Ascending aorta (tissue), 2 donors: ENCODE results near the gene ZNF423. TPM values are rescaled to one million over a fixed set of nuclear protein-coding genes. Genes with fewer than 3 reads are reported as not detected.
A peak's percentile ranks its signal among the peaks of the same experiment; 100 is the strongest.

Experiments
- DNase-seq, 2 donors: peaks; one replicate each; pipeline ENCODE4 v3.0.0-alpha.2; 2019; ENCODE audit warnings: low spot score in 2 of 2
- H3K27ac ChIP-seq, 2 donors: fragments of 200-600 bp; sonication (generic); one replicate each; pipeline ENCODE4 v1.5.1; 2016 to 2017; ENCODE audit warnings: mild to moderate bottlenecking in 1 of 2
- H3K27me3 ChIP-seq: fragments of 200-600 bp; sonication (generic); one replicate; pipeline ENCODE4 v1.5.1; 2017
- H3K36me3 ChIP-seq, 2 donors: fragments of 200-600 bp; sonication (generic); one replicate each; pipeline ENCODE4 v1.5.1; 2016
- H3K4me1 ChIP-seq, 2 donors: fragments of 200-600 bp; sonication (generic); one replicate each; pipeline ENCODE4 v1.5.1; 2016 to 2017; ENCODE audit warnings: mild to moderate bottlenecking in 1 of 2
- H3K4me3 ChIP-seq, 2 donors: fragments of 200-600 bp; sonication (generic); one replicate each; pipeline ENCODE4 v1.5.1; 2016 to 2017; ENCODE audit warnings: mild to moderate bottlenecking in 1 of 2
- H3K9me3 ChIP-seq, 2 donors: fragments of 200-600 bp; sonication (generic); one replicate each; pipeline ENCODE4 v1.5.1; 2016
- CTCF ChIP-seq, 3 experiments: fragments of 200-600 bp in 2 of 3; fragments of 450-650 bp in 1 of 3; sonication (generic) in 2 of 3; IDR thresholded peaks; one replicate each; pipeline ENCODE4 v1.5.1; 2016 to 2019; ENCODE audit warnings: antibody characterized with exemption in 3 of 3, mild to moderate bottlenecking in 1 of 3, moderate library complexity in 1 of 3
- intact Hi-C: fragments of 100-400 bp; cut with DNase I; formaldehyde crosslinking; loops from one replicate; pipeline ENCODE4 v1.15.1; 2023
- total RNA-seq: library from RNA; depleted of rRNA; stranded (reverse); fragments of >200 nt; gene quantifications from one replicate; pipeline ENCODE4 v1.1.0, GENCODE V29; 2016

Gene ZNF423
- total RNA-seq, 1 donor from 2014 or later: 42.9 TPM

- DNase-seq: peak in 1 of 2 donors; percentile 51
- Histone ChIP-seq H3K27me3 (no peaks in the 10 kb centered on the region), H3K9me3 (no peaks in the 10 kb centered on the region), H3K36me3 (no peaks in the 10 kb centered on the region), H3K4me3 (no peak overlapping the region), H3K27ac (no peak overlapping the region), H3K4me1 (no peaks in the 10 kb centered on the region)
- TF ChIP-seq CTCF (IDR thresholded peaks at IDR 0.05): no peak
- intact Hi-C loops: no loop called here
Observed at GRCh38 chr16:49458243-49458642, 397.7 kb downstream of the ZNF423 start.

GRCh38 chr16:49457196-49457595 is 398.7 kb downstream of the ZNF423 start:
- intact Hi-C loops: no loop called here
- H3K27me3 ChIP-seq: no peaks in the 10 kb centered on the region

GRCh38 chr16:49456763-49457162 is 399.1 kb downstream of the ZNF423 start:
- TF ChIP-seq CTCF (IDR thresholded peaks at IDR 0.05): no peak
- Histone ChIP-seq H3K36me3 (no peaks in the 10 kb centered on the region), H3K27ac (no peak overlapping the region), H3K4me3 (no peak overlapping the region), H3K27me3 (no peaks in the 10 kb centered on the region), H3K9me3 (no peaks in the 10 kb centered on the region), H3K4me1 (no peaks in the 10 kb centered on the region)
- intact Hi-C loops: no loop called here
- peak in 1 of 2 donors; percentile 50 for DNase-seq

More at GRCh38 chr16:49457196-49457595, 398.7 kb downstream of the ZNF423 start:
- Histone ChIP-seq H3K36me3 (no peaks in the 10 kb centered on the region), H3K4me1 (no peaks in the 10 kb centered on the region), H3K27ac (no peak overlapping the region), H3K9me3 (no peaks in the 10 kb centered on the region), H3K4me3 (no peak overlapping the region)
- DNase-seq: peak in 1 of 2 donors; percentile 33
- TF ChIP-seq CTCF (IDR thresholded peaks at IDR 0.05): no peak

GRCh38 chr16:49455991-49456745 is 399.7 kb downstream of the ZNF423 start:
- H3K36me3 ChIP-seq: no peaks in the 10 kb centered on the region
- H3K27ac ChIP-seq: no peak overlapping the region
- no peaks in the 10 kb centered on the region for H3K9me3 ChIP-seq
- H3K4me1 ChIP-seq: no peaks in the 10 kb centered on the region
- peak in 1 of 2 donors; percentile 42 for DNase-seq
- intact Hi-C loops: no loop called here
- no peak for TF ChIP-seq CTCF (IDR thresholded peaks at IDR 0.05)
- no peaks in the 10 kb centered on the region for H3K27me3 ChIP-seq
- H3K4me3 ChIP-seq: no peak overlapping the region

- H3K4me1 ChIP-seq: no peaks in the 10 kb centered on the region
- intact Hi-C loops: no loop called here
- no peak overlapping the region for H3K27ac ChIP-seq
- no peaks in the 10 kb centered on the region for H3K36me3 ChIP-seq
- no peak overlapping the region for H3K4me3 ChIP-seq
- DNase-seq: peak in 1 of 2 donors; percentile 37
- TF ChIP-seq CTCF (IDR thresholded peaks at IDR 0.05): no peak
- no peaks in the 10 kb centered on the region for H3K27me3 ChIP-seq
- H3K9me3 ChIP-seq: no peaks in the 10 kb centered on the region
Observed at GRCh38 chr16:49455181-49455990, 400.5 kb downstream of the ZNF423 start.
